Endothelial cell (in vitro differentiated cells): ENCODE data around the gene ZNF823. TPM values are rescaled to one million over a fixed set of nuclear protein-coding genes. Genes with fewer than 3 reads are reported as not detected.
"Not testable (repeated sequence)": the region's sequence is repeated elsewhere in the genome, so short reads cannot be mapped to it uniquely, and the experiment has no call there.

ENCODE experiments used
- DNase-seq: peaks from one replicate; pipeline ENCODE4 v3.0.0; 2021; ENCODE audit warnings: low spot score
- H3K27ac Mint-ChIP-seq: one replicate; pipeline ENCODE4 v1.8.0; 2021; ENCODE audit warnings: mixed read lengths, inconsistent platforms; ENCODE audit not compliant: unreplicated experiment
- H3K27me3 Mint-ChIP-seq: one replicate; pipeline ENCODE4 v1.8.0; 2021; ENCODE audit warnings: mild to moderate bottlenecking, moderate library complexity, mixed read lengths, inconsistent platforms; ENCODE audit not compliant: unreplicated experiment
- H3K36me3 Mint-ChIP-seq: one replicate; pipeline ENCODE4 v1.8.0; 2021; ENCODE audit warnings: mild to moderate bottlenecking, low read depth, mixed read lengths, inconsistent platforms; ENCODE audit not compliant: unreplicated experiment
- H3K4me1 Mint-ChIP-seq: one replicate; pipeline ENCODE4 v1.8.0; 2021; ENCODE audit warnings: mild to moderate bottlenecking, mixed read lengths, inconsistent platforms; ENCODE audit not compliant: unreplicated experiment
- H3K4me3 Mint-ChIP-seq: one replicate; pipeline ENCODE4 v1.8.0; 2021; ENCODE audit warnings: mild to moderate bottlenecking, mixed read lengths, inconsistent platforms; ENCODE audit not compliant: unreplicated experiment
- H3K9me3 Mint-ChIP-seq: one replicate; pipeline ENCODE4 v1.8.0; 2021; ENCODE audit warnings: mixed read lengths, inconsistent platforms; ENCODE audit not compliant: unreplicated experiment
- CTCF ChIP-seq: fragments of 200-600 bp; sonication (generic); IDR thresholded peaks from one replicate; pipeline ENCODE4 v1.5.0; 2021; ENCODE audit warnings: antibody characterized with exemption; ENCODE audit not compliant: unreplicated experiment
- total RNA-seq: library from RNA; stranded (reverse); fragmentation: NEBNext Ultra II Directional; extraction: Animal tissue kit (Norgen Biotek cat#: 25700); gene quantifications from one replicate; pipeline ENCODE4 v1.2.1, GENCODE V29; 2021; ENCODE audit not compliant: unreplicated experiment

Gene ZNF823
- total RNA-seq, 1 donor from 2014 or later, result 6.7 TPM

GRCh38 chr19:11781295-11782057, 42.7 kb upstream of the ZNF823 start:
- Mint-ChIP-seq H3K27ac (no peak overlapping the region), H3K36me3 (peaks cover 3% of the 10 kb centered on the region), H3K4me1 (no peaks in the 10 kb centered on the region), H3K9me3 (peaks cover 10% of the 10 kb centered on the region), H3K27me3 (no peaks in the 10 kb centered on the region), H3K4me3 (no peak overlapping the region)
- no peak for TF ChIP-seq CTCF
- no peak for DNase-seq

GRCh38 chr19:11780431-11781020, 41.8 kb upstream of the ZNF823 start:
- H3K36me3 Mint-ChIP-seq, result no peaks in the 10 kb centered on the region
- no peak for DNase-seq
- no peak for TF ChIP-seq CTCF
- no peaks in the 10 kb centered on the region for H3K4me1 Mint-ChIP-seq
- no peak overlapping the region for H3K4me3 Mint-ChIP-seq
- no peak overlapping the region for H3K27ac Mint-ChIP-seq
- no peaks in the 10 kb centered on the region for H3K27me3 Mint-ChIP-seq
- peaks cover 16% of the 10 kb centered on the region for H3K9me3 Mint-ChIP-seq

GRCh38 chr19:11776669-11777068, 37.9 kb upstream of the ZNF823 start:
- H3K27me3 Mint-ChIP-seq, DNase-seq, H3K4me3 Mint-ChIP-seq, H3K4me1 Mint-ChIP-seq, H3K27ac Mint-ChIP-seq, H3K36me3 Mint-ChIP-seq: not testable (repeated sequence)
- H3K9me3 Mint-ChIP-seq, result peaks cover 31% of the 10 kb centered on the region

GRCh38 chr19:11771520-11771919, 32.8 kb upstream of the ZNF823 start:
- not testable (repeated sequence) for H3K4me1 Mint-ChIP-seq, DNase-seq, H3K27ac Mint-ChIP-seq, H3K4me3 Mint-ChIP-seq, H3K27me3 Mint-ChIP-seq
- H3K36me3 Mint-ChIP-seq, result peaks cover 14% of the 10 kb centered on the region
- H3K9me3 Mint-ChIP-seq, result peaks cover 48% of the 10 kb centered on the region

GRCh38 chr19:11769995-11770394, 31.2 kb upstream of the ZNF823 start:
- H3K4me3 Mint-ChIP-seq, result no peak overlapping the region
- H3K4me1 Mint-ChIP-seq, result no peaks in the 10 kb centered on the region
- peaks cover 46% of the 10 kb centered on the region for H3K9me3 Mint-ChIP-seq
- H3K36me3 Mint-ChIP-seq, result peaks cover 14% of the 10 kb centered on the region
- H3K27me3 Mint-ChIP-seq, result peaks cover 6% of the 10 kb centered on the region
- DNase-seq, result no peak
- H3K27ac Mint-ChIP-seq, result no peak overlapping the region
- no peak for TF ChIP-seq CTCF

GRCh38 chr19:11767633-11768133, 28.9 kb upstream of the ZNF823 start:
- Mint-ChIP-seq H3K36me3 (peaks cover 14% of the 10 kb centered on the region), H3K4me1 (no peaks in the 10 kb centered on the region), H3K27me3 (peaks cover 7% of the 10 kb centered on the region), H3K4me3 (no peak overlapping the region), H3K27ac (no peak overlapping the region), H3K9me3 (peaks cover 37% of the 10 kb centered on the region)
- no peak for DNase-seq
- TF ChIP-seq CTCF, result no peak
